Eye (tissue), 1 donor: ENCODE results near the gene CIITA.

Experiments
- DNase-seq: peaks from one replicate; pipeline ENCODE4 v3.0.0-alpha.2; 2015

Gene CIITA

DNA sequence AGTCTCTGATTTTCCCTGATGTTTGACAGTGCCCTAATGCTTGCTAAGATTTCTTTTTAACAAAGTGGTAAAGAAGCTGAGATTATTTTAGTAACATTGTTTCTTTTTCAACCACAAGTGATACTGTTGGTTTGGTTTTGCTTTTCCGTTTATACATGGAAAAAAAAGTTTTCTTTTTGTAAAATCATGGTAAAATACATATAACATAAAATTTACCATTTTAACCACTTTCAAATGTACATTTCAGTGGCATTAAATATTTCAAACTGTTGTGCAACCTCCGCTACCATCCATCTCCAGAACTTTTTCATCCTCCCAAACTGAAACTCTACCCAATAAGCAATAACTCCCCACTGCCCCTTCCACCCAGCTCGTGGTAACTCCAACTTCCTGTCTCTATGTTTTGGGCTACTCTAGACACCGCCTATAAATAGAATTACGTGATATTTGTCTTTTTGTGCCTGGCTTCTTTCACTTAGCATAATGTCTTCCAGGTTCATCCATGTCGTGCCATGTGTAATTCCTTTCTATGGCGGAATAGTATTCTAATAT, 4.6 kb downstream of the CIITA start:
- DNase-seq: no peak

- no peak for DNase-seq
Observed at GRCh38 chr16:10883004-10883403, 6.0 kb downstream of the CIITA start.

GRCh38 chr16:10885246-10885645, 8.2 kb downstream of the CIITA start:
- DNase-seq: no peak

DNA sequence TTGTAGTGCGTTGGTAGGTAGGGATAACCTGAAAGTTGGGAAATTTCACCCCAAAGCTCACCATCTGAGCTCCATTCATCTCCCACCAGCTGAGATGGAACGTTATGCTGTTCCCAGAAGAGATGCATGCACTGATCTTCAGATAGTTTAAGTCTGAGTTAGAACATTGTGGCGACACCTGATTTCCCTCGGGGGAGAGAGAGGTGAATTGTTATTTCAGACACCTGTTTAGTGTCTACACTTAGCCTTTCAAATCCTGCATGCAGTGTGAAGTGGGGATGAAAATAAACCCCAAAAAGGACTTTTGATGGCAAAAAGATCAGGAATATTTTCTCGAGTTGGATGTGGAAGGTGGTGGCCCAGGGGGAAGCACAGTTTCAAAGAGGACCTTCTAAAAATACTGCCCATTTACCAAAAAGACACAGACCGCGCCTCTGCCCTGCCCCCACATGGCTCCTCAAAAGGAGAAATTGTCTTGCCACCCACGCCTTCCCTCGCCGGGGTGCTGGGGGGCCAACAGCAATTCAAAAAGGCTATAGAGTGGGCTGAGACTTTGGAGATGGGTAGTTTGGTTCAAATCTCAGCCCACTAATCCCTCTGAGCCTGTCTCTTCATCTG, 11.4 kb downstream of the CIITA start:
- no peak for DNase-seq

DNA sequence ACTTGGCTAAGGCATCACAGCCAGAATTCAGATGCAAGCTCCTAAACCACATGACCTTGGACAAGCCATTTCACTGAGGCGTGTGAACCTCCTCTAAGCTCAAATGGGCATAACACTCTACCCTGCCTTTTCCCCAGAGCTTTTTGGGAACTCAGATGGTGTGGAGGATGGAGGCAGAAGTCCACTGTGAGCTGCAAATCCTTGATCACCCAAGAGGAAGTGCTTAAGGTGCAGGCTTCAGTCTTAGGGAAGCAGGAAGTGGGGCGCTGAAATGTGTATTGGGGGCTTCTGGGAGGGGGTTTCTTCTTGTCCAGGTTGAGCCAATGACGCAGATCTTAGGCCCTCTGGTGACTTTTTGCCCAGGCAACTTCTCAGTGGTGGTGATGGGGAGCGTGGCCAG, 12.9 kb downstream of the CIITA start:
- DNase-seq: no peak

DNA sequence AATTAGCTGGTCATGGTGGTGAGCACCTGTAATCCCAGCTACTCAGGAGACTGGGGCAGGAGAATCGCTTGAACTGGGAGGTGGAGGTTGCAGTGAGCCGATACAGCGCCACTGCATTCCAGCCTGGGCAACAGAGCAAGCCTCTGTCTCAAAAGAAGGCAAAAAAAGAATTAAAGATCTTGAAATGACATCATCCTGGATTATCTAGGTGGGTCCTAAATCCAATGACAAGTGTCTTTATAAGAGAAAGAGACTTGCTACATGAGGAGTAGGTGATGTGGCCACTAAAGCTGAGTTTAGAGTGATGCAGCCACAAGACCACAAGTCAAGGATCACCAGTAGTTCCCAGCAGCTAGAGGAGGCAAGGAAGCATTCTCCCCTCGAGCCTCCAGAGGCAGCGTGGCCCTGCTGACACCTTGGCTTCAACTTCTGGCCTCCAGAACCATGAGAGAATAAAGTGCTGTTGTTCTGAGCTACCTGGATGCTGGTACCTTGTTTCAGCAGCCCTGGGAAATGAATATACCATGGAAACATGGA, 15.8 kb downstream of the CIITA start:
- DNase-seq: no peak

DNA sequence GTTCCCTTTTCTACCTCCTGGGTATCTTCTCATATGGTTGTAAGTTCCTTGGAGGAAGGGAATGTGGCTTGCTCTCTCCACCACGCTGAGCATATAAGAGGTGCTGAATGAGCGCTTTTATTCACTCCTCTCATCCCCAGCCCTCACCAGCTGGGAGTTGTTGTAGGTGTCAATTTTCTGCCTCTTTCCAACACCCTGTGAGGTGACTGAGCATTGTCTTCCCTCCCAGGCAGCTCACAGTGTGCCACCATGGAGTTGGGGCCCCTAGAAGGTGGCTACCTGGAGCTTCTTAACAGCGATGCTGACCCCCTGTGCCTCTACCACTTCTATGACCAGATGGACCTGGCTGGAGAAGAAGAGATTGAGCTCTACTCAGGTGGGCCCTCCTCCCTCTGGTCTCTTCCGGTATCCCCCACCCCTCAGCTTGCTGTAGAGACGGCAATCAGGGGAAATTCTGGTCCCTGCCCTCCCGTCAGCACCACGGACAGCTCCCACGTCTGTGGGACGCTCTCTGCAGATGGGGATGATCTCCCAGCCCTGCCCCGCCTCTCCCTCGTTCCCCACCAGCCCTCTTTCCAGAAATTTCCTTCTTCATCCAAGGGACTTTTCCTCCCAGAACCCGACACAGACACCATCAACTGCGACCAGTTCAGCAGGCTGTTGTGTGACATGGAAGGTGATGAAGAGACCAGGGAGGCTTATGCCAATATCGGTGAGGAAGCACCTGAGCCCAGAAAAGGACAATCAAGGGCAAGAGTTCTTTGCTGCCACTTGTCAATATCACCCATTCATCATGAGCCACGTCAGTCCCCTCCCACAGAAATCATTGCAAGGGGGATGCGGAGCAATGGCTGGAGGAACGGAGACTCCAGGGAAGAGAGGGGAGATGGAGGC, 18.3 kb downstream of the CIITA start:
- peak; percentile 82 for DNase-seq

GRCh38 chr16:10896165-10896564, 19.2 kb downstream of the CIITA start:
- no peak for DNase-seq

DNA sequence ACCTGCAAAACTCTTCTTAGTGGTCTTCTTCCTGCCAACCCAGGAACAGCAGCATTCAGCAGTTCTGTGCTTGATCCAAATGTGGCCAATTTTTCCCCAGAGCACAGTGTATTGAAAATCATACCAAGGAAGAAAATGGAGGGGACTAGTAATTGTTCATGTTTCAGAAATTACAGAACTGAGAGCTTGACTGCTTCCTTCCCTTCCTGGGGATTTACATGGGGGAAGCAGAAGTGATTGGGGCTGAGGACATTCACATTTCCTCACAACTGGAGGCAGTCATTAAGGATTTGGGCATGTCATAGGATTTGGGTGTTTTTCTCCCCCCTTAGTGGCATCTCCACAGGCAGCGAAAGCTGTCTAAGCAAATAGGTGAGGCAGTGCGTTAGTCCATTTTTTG, 19.7 kb downstream of the CIITA start:
- DNase-seq: no peak

- no peak for DNase-seq
Observed at GRCh38 chr16:10897134-10897533, 20.1 kb downstream of the CIITA start.

DNA sequence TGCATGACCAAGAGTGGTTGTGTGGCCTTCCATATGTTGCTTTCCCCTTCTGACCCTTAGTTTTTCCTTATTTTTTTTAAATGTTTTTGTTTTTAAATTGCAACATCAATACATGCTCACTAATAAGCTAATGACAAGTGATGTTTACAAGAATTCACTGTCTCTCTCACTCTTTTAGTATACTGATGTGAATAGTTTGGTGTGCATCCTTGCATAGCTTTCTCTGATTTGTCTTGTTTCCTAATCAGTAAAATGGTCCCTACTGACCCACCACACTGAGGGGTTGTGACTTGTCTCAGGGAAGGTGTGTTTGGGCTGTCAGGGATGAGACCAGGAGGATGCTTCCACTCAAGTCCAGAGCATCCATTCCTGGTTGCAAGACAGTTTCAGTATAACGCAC, 26.0 kb downstream of the CIITA start:
- DNase-seq: no peak

DNA sequence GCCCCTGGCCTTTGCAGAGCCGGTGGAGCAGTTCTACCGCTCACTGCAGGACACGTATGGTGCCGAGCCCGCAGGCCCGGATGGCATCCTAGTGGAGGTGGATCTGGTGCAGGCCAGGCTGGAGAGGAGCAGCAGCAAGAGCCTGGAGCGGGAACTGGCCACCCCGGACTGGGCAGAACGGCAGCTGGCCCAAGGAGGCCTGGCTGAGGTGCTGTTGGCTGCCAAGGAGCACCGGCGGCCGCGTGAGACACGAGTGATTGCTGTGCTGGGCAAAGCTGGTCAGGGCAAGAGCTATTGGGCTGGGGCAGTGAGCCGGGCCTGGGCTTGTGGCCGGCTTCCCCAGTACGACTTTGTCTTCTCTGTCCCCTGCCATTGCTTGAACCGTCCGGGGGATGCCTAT, 29.5 kb downstream of the CIITA start:
- no peak for DNase-seq

GRCh38 chr16:10906914-10907756, 30.1 kb downstream of the CIITA start:
- no peak for DNase-seq

DNA sequence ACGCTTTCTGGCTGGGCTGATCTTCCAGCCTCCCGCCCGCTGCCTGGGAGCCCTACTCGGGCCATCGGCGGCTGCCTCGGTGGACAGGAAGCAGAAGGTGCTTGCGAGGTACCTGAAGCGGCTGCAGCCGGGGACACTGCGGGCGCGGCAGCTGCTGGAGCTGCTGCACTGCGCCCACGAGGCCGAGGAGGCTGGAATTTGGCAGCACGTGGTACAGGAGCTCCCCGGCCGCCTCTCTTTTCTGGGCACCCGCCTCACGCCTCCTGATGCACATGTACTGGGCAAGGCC, 30.7 kb downstream of the CIITA start:
- no peak for DNase-seq

DNA sequence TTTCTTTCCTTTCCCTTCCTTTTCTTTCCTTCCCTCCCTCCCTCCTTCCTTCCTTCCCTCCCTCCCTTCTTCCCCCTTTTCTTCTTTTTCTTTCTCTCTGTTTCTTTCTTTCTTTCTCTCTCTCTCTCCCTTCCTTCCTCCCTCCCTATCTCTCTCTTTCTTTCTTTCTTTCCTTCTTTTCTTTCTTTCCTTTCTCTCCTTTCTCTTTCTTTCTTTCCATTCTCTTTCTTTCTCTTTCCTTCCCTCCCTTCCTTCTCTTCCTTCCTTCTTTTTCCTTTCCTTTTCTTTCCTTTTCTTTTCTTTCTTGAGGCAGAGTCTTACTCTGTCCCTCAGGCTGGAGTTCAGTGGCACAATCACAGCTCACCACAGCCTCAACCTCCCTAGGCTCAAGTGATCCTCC, 34.3 kb downstream of the CIITA start:
- DNase-seq: no peak

GRCh38 chr16:10916534-10916933, 39.5 kb downstream of the CIITA start:
- DNase-seq: no peak

DNA sequence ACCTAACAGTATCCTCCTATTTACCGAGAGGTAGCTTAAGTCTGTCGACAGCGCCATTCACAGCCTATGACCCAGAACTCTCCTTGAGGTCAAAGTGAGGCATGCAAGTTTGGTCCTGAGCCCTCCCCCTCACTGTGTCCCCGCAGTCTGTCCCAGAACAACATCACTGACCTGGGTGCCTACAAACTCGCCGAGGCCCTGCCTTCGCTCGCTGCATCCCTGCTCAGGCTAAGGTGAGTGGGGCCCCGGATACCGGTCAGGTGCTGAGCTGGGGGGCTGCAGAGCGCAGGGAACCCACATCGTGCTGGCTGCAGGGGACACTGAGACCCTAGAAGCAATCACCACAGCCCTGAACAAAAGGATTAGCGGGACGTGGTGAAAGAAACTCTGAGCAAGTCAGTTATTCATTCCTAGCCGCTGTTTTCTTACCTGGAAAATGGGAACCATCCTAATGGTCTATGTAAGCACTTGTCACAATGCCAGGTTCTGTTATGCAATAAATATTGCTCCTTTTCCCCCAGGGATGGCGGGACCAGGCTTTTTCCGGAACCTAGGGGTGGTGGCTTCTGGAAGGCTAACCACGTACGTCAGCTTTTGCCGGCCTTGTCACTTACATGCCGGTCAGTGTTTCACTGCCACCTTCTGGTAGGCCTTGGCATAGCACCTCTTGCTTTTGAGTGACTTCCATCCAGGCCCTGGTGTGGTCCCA, 41.4 kb downstream of the CIITA start:
- DNase-seq: peak; percentile 97

DNA sequence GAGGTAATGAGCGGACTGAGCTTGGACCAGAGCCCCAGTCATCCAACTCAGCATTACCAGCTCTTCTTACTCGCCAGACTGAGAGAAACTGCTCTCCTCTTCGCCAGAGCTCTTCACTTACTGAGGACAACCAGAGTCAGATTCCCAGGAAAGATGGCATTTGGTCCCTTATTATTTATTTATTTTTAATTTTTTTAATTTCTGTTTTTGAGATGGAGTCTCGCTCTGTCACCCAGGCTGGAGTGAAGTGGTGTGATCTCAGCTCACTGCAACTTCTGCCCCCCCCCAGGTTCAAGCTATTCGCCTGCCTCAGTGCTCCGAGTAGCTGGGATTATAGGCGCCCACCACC, 42.0 kb downstream of the CIITA start:
- DNase-seq: no peak

DNA sequence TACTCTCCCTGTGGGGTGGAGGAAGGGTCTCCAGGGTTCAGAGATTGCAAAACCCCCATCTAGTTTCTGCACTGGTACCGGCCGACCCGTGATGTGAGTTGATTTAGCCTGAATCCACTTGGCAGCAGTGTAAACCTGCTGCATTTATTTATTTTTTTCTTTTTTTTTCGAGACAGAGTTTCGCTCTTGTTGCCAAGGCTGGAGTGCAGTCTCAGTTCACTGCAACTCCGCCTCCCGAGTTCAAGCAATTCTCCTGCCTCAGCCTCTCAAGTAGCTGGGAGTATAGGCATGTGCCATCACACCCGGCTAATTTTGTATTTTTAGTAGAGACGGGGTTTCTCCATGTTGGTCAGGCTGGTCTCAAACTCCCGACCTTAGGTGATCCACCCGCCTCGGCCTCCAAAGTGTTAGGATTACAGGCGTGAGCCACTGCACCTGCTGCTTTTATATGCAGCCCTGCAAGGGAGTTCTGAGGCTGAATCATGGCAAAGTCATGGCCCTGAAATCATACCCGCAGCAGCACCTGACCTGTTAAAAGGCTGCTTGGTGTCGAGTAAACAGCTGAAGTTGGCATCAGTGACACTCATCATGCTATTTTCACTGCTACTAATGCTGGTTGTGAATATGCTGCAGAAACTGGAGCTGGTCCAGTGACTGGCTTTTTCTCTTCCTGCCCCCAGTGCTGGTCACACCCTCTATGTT, 43.9 kb downstream of the CIITA start:
- no peak for DNase-seq

DNA sequence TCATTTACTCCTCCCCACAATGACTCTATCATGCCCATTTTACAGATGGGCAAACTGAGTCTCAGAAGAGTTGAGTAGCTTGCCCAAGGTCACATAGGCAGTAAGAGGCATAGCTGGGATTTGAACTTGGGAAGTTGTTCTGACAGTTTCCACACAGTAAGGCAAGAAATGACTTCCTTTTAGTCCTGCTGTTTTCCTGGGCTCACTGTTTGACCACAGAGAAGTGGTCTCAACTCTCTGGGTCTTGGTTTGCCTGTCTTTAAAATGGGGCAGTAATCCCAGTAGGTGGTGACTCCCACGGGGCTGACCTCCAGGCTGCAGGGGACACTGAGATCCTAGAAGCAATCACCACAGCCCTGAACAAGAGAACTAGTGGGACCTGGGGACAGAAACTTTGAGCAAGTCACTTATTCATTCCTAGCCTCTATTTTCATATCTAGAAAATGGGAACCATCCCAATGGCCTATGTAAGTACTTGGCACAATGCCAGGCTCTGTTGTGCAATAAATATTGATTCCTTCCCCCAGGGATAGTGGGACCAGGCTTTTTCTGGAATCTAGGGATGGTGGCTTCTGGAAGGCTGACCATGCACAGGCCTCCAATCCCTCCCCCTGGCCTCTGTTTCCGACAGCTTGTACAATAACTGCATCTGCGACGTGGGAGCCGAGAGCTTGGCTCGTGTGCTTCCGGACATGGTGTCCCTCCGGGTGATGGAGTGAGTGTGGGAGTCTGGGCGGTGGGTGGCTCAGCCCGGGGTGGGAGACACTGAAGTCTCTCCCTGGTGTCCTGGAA, 44.7 kb downstream of the CIITA start:
- no peak for DNase-seq
